Lower leg skin (tissue), 3 donors: Measurements from ENCODE around the gene KLK2.

Experiments
- POLR2A ChIP-seq, 2 donors: fragments of 450-650 bp; IDR thresholded peaks; one replicate each; pipeline ENCODE4 v1.6.1; 2016 to 2017; ENCODE audit warnings: antibody characterized with exemption in 2 of 2, mild to moderate bottlenecking in 1 of 2, moderate library complexity in 1 of 2
- TF ChIP-seq, protein P1 (sequence below), 3 donors: fragments of 450-650 bp; IDR thresholded peaks; one replicate each; pipeline ENCODE4 v1.5.1; 2016; ENCODE audit warnings: antibody characterized with exemption in 3 of 3, mild to moderate bottlenecking in 3 of 3, moderate library complexity in 2 of 3

DNA sequence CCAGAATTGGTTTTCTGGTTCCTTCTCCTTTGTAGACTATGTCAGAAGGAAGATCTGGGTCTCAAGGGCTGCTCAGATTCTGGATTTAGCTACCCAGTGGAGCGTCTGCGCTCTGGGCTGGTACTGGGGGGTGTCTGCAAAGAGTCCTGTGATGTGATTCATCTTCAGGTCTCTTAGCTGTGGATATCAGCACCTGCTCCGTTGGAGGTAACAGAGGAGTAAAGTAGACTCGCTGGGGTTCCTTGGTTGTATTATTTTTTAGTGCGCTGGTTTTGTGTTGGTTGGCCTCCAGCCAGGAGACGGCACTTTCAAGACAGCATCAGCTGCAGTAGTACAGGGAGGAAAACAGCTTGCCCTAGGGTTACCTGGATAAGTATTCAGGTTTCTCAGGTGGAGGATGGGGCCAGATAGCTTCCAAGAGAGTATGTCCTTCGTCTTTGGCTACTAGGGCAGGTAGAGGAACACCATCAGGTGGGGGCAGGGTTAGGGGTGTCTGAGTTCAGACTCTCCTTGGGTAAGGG lies 29.5 kb upstream of the KLK2 start:
- TF ChIP-seq, protein P1, sequence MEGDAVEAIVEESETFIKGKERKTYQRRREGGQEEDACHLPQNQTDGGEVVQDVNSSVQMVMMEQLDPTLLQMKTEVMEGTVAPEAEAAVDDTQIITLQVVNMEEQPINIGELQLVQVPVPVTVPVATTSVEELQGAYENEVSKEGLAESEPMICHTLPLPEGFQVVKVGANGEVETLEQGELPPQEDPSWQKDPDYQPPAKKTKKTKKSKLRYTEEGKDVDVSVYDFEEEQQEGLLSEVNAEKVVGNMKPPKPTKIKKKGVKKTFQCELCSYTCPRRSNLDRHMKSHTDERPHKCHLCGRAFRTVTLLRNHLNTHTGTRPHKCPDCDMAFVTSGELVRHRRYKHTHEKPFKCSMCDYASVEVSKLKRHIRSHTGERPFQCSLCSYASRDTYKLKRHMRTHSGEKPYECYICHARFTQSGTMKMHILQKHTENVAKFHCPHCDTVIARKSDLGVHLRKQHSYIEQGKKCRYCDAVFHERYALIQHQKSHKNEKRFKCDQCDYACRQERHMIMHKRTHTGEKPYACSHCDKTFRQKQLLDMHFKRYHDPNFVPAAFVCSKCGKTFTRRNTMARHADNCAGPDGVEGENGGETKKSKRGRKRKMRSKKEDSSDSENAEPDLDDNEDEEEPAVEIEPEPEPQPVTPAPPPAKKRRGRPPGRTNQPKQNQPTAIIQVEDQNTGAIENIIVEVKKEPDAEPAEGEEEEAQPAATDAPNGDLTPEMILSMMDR (IDR thresholded peaks at IDR 0.05), result no peak
- no peak for TF ChIP-seq POLR2A (IDR thresholded peaks at IDR 0.05)
